Caco-2 (cell line): ENCODE results near the gene WNT16. TPM values are rescaled to one million over a fixed set of nuclear protein-coding genes. Genes with fewer than 3 reads are reported as not detected.
"Not testable (repeated sequence)": the region's sequence is repeated elsewhere in the genome, so short reads cannot be mapped to it uniquely, and the experiment has no call there.

Experiments
- BruUV-seq: library from RNA; stranded (reverse); fragments of 400-500 nt; replicated peaks from 2 replicates; lab custom pipeline; 2021; lab: Mats Ljungman, UMichigan
- CTCF ChIA-PET: fragments of 300-600 bp; sonication (Branson Sonifier 250); formaldehyde crosslinking; loops from one replicate; lab custom pipeline; 2022; ENCODE audit warnings: antibody characterized with exemption; lab: Charles Lee
- POLR2A ChIA-PET: fragments of 300-600 bp; sonication (Branson Sonifier 250); formaldehyde crosslinking; loops from one replicate; lab custom pipeline; 2022; ENCODE audit warnings: antibody characterized with exemption; lab: Charles Lee
- DNase-seq, 2 experiments: peaks; one replicate each; pipeline versions ENCODE4 v3.0.0 to v3.0.0-alpha.2; 2020 to 2022
- H3K27me3 ChIP-seq: replicated peaks from 2 replicates; pipeline ENCODE4 v1.6.0; 2011; ENCODE audit warnings: low read length; ENCODE audit not compliant: control insufficient read depth, insufficient read depth
- H3K36me3 ChIP-seq: 2 replicates; pipeline ENCODE4 v1.5.1; 2011; ENCODE audit warnings: low read length; ENCODE audit not compliant: control insufficient read depth, insufficient read depth
- H3K4me1 ChIP-seq: fragments of 250-450 bp; sonication (Bioruptor Pico); 2 replicates; pipeline ENCODE4 v1.5.1; 2020; ENCODE audit warnings: mild to moderate bottlenecking
- H3K4me3 ChIP-seq: 2 replicates; pipeline ENCODE4 v1.5.1; 2011; ENCODE audit warnings: low read depth, mild to moderate bottlenecking, control low read depth, low read length
- H3K9me3 ChIP-seq: fragments of 250-450 bp; sonication (Bioruptor Pico); 2 replicates; pipeline ENCODE4 v1.5.1; 2020; ENCODE audit warnings: mild to moderate bottlenecking, moderate library complexity
- H3K27ac Mint-ChIP-seq: one replicate; pipeline ENCODE4 v1.8.0; 2022; ENCODE audit warnings: mixed read lengths; ENCODE audit not compliant: unreplicated experiment
- H3K27me3 Mint-ChIP-seq: one replicate; pipeline ENCODE4 v1.8.0; 2022; ENCODE audit warnings: mixed read lengths; ENCODE audit not compliant: insufficient read depth, unreplicated experiment
- H3K36me3 Mint-ChIP-seq: one replicate; pipeline ENCODE4 v1.8.0; 2022; ENCODE audit warnings: mild to moderate bottlenecking, mixed read lengths; ENCODE audit not compliant: insufficient read depth, unreplicated experiment
- H3K4me1 Mint-ChIP-seq: one replicate; pipeline ENCODE4 v1.8.0; 2022; ENCODE audit warnings: low read depth, mixed read lengths; ENCODE audit not compliant: unreplicated experiment
- H3K4me3 Mint-ChIP-seq: one replicate; pipeline ENCODE4 v1.8.0; 2022; ENCODE audit warnings: mild to moderate bottlenecking, moderate library complexity, mixed read lengths; ENCODE audit not compliant: unreplicated experiment
- H3K9me3 Mint-ChIP-seq: one replicate; pipeline ENCODE4 v1.8.0; 2022; ENCODE audit warnings: mixed read lengths; ENCODE audit not compliant: unreplicated experiment
- intact Hi-C: fragments of 100-400 bp; cut with micrococcal nuclease; formaldehyde crosslinking; loops from one replicate; pipeline ENCODE4 v1.10.0; 2022; ENCODE audit not compliant: unreplicated experiment
- total RNA-seq: library from RNA; stranded (reverse); gene quantifications from 2 replicates; pipeline ENCODE4 v1.2.3, GENCODE V29; 2022
- TF ChIP-seq, protein P1 (sequence below), 2 experiments: fragments of 200-600 bp in 1 of 2; IDR thresholded peaks; 1 replicate in 1 of 2; 2 replicates in 1 of 2; pipeline versions ENCODE4 v1.5.1 to v1.8.0; 2011 to 2022; ENCODE audit warnings: antibody characterized with exemption in 1 of 2, control low read depth in 1 of 2, inconsistent platforms in 1 of 2, low read depth in 1 of 2, low read length in 1 of 2, mild to moderate bottlenecking in 1 of 2, moderate library complexity in 1 of 2; ENCODE audit not compliant: insufficient read depth in 1 of 2, severe bottlenecking in 1 of 2, unreplicated experiment in 1 of 2

Gene WNT16
- total RNA-seq, 1 experiment from 2014 or later = not detected

DNA sequence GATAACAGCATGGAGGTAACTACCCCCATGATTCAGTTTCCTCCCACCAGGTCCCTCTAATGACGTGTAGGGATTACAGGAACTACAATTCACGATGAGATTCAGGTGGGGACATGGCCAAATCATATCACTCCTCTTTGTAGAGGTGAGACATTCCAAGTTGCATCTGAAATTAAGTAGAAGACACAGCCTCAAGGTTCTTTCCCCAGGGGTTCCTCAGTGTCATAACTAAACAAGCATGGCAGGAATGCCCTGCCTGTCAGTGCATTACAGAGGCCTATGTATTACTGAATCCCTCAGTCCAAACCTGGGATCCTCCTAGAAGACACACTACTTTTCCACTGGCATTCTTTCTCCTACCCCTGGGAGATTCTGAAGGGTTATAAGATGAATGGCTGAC lies 42.6 kb upstream of the WNT16 start:
- no TSS peak for BruUV-seq
- ChIA-PET POLR2A (no interaction called here), CTCF (no interaction called here)
- H3K27me3 ChIP-seq = no peaks in the 10 kb centered on the region
- intact Hi-C loops = no loop called here
- no peaks in the 10 kb centered on the region for H3K4me1 ChIP-seq
- Mint-ChIP-seq H3K36me3 (no peaks in the 10 kb centered on the region), H3K9me3 (peaks cover 14% of the 10 kb centered on the region), H3K27me3 (peaks cover 5% of the 10 kb centered on the region), H3K27ac (no peak overlapping the region), H3K4me1 (no peaks in the 10 kb centered on the region), H3K4me3 (no peak overlapping the region)
- H3K9me3 ChIP-seq = peaks cover 10% of the 10 kb centered on the region; the same call in 1 of the 2 replicates
- DNase-seq = no peak
- no peak overlapping the region for H3K4me3 ChIP-seq
- no peaks in the 10 kb centered on the region for H3K36me3 ChIP-seq
- TF ChIP-seq, protein P1, sequence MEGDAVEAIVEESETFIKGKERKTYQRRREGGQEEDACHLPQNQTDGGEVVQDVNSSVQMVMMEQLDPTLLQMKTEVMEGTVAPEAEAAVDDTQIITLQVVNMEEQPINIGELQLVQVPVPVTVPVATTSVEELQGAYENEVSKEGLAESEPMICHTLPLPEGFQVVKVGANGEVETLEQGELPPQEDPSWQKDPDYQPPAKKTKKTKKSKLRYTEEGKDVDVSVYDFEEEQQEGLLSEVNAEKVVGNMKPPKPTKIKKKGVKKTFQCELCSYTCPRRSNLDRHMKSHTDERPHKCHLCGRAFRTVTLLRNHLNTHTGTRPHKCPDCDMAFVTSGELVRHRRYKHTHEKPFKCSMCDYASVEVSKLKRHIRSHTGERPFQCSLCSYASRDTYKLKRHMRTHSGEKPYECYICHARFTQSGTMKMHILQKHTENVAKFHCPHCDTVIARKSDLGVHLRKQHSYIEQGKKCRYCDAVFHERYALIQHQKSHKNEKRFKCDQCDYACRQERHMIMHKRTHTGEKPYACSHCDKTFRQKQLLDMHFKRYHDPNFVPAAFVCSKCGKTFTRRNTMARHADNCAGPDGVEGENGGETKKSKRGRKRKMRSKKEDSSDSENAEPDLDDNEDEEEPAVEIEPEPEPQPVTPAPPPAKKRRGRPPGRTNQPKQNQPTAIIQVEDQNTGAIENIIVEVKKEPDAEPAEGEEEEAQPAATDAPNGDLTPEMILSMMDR (IDR thresholded peaks at IDR 0.05; ENCODE audit: insufficient read depth in 1 of 2, low read depth in 1 of 2, low read length in 1 of 2, severe bottlenecking in 1 of 2, unreplicated experiment in 1 of 2) = no peak

DNA sequence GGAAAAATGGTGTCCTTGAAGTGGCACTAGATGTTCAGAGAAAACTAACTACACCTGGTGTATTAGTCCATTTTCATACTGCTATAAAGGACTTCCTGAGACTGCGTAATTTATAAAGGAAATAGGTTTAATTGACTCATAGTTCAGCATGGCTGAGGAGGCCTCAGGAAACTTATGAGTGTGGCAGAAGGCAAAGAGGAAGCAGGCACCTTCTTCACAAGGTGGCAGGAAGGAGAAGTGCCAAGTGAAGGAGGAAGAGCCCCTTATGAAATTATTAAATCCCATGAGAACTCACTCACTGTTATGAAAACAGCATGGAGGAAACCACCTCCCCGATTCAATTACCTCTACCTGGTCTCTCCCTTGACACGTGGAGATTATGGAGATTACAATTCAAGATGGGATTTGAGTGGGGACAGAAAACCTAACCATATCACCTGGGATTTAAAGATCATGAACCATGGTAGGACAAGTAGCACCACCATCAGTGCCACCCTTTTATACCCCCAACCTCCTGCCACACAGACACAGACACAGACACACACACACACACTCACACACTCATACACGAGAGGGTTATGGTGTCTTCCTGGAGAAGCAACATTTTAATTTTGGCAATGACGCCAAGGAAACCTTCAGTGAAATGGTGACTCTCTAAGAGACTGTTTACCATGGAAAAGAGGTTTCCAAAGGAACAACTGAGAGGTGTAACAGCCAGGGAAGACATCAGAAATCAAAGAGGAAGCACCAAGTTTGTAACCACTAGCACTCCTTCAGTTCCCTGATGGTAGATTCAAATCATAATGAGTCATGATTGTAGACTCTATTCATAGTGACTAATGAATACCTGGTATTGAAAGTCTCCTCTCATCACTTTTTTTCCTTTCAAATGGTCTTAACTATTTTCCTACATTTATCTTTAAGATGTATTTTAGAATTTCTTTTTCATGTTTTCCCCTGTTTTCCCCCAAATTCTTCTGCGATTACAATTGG lies 41.8 kb upstream of the WNT16 start:
- Histone ChIP-seq H3K4me1 (no peaks in the 10 kb centered on the region), H3K27me3 (no peaks in the 10 kb centered on the region), H3K4me3 (no peak overlapping the region), H3K9me3 (peaks cover 10% of the 10 kb centered on the region; the same call in 1 of the 2 replicates), H3K36me3 (no peaks in the 10 kb centered on the region)
- TF ChIP-seq, protein P1 (IDR thresholded peaks at IDR 0.05; ENCODE audit: insufficient read depth in 1 of 2, low read depth in 1 of 2, low read length in 1 of 2, severe bottlenecking in 1 of 2, unreplicated experiment in 1 of 2) = no peak
- Mint-ChIP-seq H3K27me3 (peaks cover 5% of the 10 kb centered on the region), H3K4me3 (no peak overlapping the region), H3K4me1 (no peaks in the 10 kb centered on the region), H3K27ac (no peak overlapping the region), H3K36me3 (no peaks in the 10 kb centered on the region), H3K9me3 (peaks cover 14% of the 10 kb centered on the region)
- ChIA-PET POLR2A (no interaction called here), CTCF (no interaction called here)
- intact Hi-C loops = no loop called here
- no TSS peak for BruUV-seq
- no peak for DNase-seq

DNA sequence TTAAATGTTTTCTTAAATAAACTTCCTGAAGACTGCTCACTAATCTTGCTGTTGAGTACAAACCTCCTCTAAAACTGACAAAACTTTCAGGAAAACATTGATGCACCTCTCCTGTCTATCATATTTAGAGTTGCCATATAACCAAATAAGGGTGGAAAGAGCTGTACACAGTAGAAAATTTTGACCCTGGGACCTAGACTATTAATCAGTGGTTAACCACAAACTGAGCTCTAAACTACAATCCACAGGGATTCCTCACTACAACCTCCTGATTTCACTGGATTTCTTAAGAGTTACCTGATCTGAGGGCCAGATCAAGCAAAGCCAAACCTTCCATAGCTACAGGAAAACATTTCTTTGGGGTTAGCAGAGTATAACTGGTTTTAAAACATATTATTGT lies 39.9 kb upstream of the WNT16 start:
- no TSS peak for BruUV-seq
- Mint-ChIP-seq H3K27ac (no peak overlapping the region), H3K4me3 (no peak overlapping the region), H3K27me3 (peaks cover 5% of the 10 kb centered on the region), H3K4me1 (no peaks in the 10 kb centered on the region), H3K36me3 (no peaks in the 10 kb centered on the region), H3K9me3 (peaks cover 14% of the 10 kb centered on the region)
- ChIA-PET POLR2A (no interaction called here), CTCF (no interaction called here)
- H3K27me3 ChIP-seq = no peaks in the 10 kb centered on the region
- DNase-seq = no peak
- no peaks in the 10 kb centered on the region for H3K4me1 ChIP-seq
- no peak overlapping the region for H3K4me3 ChIP-seq
- H3K9me3 ChIP-seq = peaks cover 10% of the 10 kb centered on the region; the same call in 1 of the 2 replicates
- TF ChIP-seq, protein P1 (IDR thresholded peaks at IDR 0.05; ENCODE audit: insufficient read depth in 1 of 2, low read depth in 1 of 2, low read length in 1 of 2, severe bottlenecking in 1 of 2, unreplicated experiment in 1 of 2) = no peak
- intact Hi-C loops = no loop called here
- no peaks in the 10 kb centered on the region for H3K36me3 ChIP-seq

DNA sequence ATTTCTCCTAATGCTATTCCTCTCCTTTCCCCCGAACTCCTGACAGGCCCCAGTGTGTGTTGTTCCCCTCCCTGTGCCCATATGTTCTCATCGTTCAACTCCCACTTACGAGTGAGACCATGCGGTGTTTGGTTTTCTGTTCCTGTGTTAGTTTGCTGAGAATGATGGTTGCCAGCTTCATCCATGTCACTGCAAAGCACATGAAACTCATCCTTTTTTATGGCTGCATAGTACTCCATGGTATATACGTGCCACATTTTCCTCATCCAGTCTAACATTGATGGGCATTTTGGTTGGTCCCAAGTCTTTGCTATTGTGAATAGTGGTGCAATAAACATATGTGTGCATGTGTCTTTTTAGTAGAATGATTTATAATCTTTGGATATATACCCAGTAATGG lies 38.9 kb upstream of the WNT16 start:
- H3K36me3 ChIP-seq, DNase-seq, H3K4me3 Mint-ChIP-seq, H3K4me3 ChIP-seq, H3K4me1 Mint-ChIP-seq, H3K27me3 Mint-ChIP-seq, H3K27ac Mint-ChIP-seq, CTCF ChIA-PET, H3K9me3 ChIP-seq, POLR2A ChIA-PET, BruUV-seq, intact Hi-C loops, H3K4me1 ChIP-seq, H3K36me3 Mint-ChIP-seq, H3K27me3 ChIP-seq: not testable (repeated sequence)
- H3K9me3 Mint-ChIP-seq = peaks cover 12% of the 10 kb centered on the region
